GM12875 (cell line): ENCODE measurements around the gene PHLPP1.

Experiments
- H3K4me3 ChIP-seq: one replicate; pipeline ENCODE4 v1.5.1; 2011; ENCODE audit warnings: low read depth, low read length, control low read depth
- CTCF ChIP-seq: IDR thresholded peaks from 2 replicates; pipeline ENCODE4 v1.5.1; 2011; ENCODE audit warnings: low read depth, mild to moderate bottlenecking, control low read depth, inconsistent platforms, low read length, moderate library complexity, borderline replicate concordance; ENCODE audit not compliant: insufficient read depth

Gene PHLPP1

GRCh38 chr18:62745089-62745751 is 29.9 kb downstream of the PHLPP1 start:
- H3K4me3 ChIP-seq: no peak overlapping the region
- no peak for TF ChIP-seq CTCF

- TF ChIP-seq CTCF: no peak
- no peak overlapping the region for H3K4me3 ChIP-seq
Observed at GRCh38 chr18:62749389-62749788, 34.0 kb downstream of the PHLPP1 start.

- TF ChIP-seq CTCF: no peak
Observed at GRCh38 chr18:62751341-62751821, 36.0 kb downstream of the PHLPP1 start.

GRCh38 chr18:62751977-62752376 is 36.6 kb downstream of the PHLPP1 start:
- no peak overlapping the region for H3K4me3 ChIP-seq
- no peak for TF ChIP-seq CTCF

More at GRCh38 chr18:62751341-62751821, 36.0 kb downstream of the PHLPP1 start:
- no peak overlapping the region for H3K4me3 ChIP-seq

GRCh38 chr18:62754026-62754425 is 38.7 kb downstream of the PHLPP1 start:
- TF ChIP-seq CTCF: no peak
- no peak overlapping the region for H3K4me3 ChIP-seq

GRCh38 chr18:62755454-62755853 is 40.1 kb downstream of the PHLPP1 start:
- TF ChIP-seq CTCF: no peak
- no peak overlapping the region for H3K4me3 ChIP-seq

- no peak overlapping the region for H3K4me3 ChIP-seq
Observed at GRCh38 chr18:62755946-62756345, 40.6 kb downstream of the PHLPP1 start.

More at GRCh38 chr18:62755946-62756345, 40.6 kb downstream of the PHLPP1 start:
- TF ChIP-seq CTCF: no peak
